ENCODE data around the gene PPP1R12A.

PPP1R12A gene

DNA sequence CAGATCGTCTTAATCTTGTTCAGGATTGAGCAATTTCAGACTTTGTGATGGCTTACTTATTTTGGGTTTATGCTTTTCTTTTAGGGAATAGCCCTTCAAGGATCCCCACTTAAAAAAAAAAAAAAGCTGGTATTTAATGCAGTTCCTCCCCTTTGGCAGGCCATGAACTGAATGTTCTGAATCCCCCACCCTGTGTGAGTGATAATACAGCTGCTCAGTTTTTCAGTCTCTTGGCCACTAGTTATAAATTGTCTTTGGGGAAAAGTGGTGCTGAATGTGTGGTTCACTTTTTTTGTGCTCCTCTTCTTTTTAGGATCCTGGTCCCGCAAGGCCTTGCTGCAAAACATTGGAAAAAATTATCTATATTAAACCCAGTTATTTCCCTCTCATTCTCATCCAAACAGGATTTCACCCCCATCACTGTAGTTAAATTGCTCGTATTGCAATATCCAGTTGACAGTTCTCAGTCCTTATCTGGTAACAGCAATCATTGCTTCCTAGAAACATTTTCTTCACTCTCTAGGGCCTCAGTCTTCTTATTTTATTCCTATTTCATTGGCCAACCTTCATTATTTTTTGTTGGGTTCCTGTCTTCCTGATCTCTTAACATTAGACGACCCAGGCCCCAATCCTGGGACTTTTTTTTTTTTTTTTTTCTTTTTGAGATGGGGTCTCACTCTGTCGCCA, 171.0 kb downstream of the PPP1R12A start:
- no peaks in the 10 kb centered on the region for H3K4me1 ChIP-seq (ENCODE audit: control insufficient read depth in 2 of 2, insufficient read depth in 2 of 2, low read length in 2 of 2)
- no peak overlapping the region for H3K9ac ChIP-seq (ENCODE audit: low read depth in 1 of 2, low read length in 2 of 2)
- no peak overlapping the region for H3K27ac ChIP-seq (ENCODE audit: low read depth in 2 of 2, low read length in 2 of 2)
- H3K27me3 ChIP-seq (ENCODE audit: control insufficient read depth in 2 of 2, insufficient read depth in 2 of 2, low read length in 2 of 2) = no peaks in the 10 kb centered on the region
- no peak overlapping the region for H3K4me3 ChIP-seq (ENCODE audit: low read length in 2 of 2)
- H3K9me3 ChIP-seq (ENCODE audit: control insufficient read depth in 2 of 2, low read length in 2 of 2) = no peaks in the 10 kb centered on the region
- no peaks in the 10 kb centered on the region for H3K36me3 ChIP-seq (ENCODE audit: control insufficient read depth in 2 of 2, insufficient read depth in 2 of 2, low read length in 2 of 2)

GRCh38 chr12:79761341-79761740, 173.6 kb downstream of the PPP1R12A start:
- no peak overlapping the region for H3K27ac ChIP-seq (ENCODE audit: low read depth in 2 of 2, low read length in 2 of 2)
- no peaks in the 10 kb centered on the region for H3K4me1 ChIP-seq (ENCODE audit: control insufficient read depth in 2 of 2, insufficient read depth in 2 of 2, low read length in 2 of 2)
- H3K9ac ChIP-seq (ENCODE audit: low read depth in 1 of 2, low read length in 2 of 2) = no peak overlapping the region
- no peaks in the 10 kb centered on the region for H3K36me3 ChIP-seq (ENCODE audit: control insufficient read depth in 2 of 2, insufficient read depth in 2 of 2, low read length in 2 of 2)
- no peaks in the 10 kb centered on the region for H3K27me3 ChIP-seq (ENCODE audit: control insufficient read depth in 2 of 2, insufficient read depth in 2 of 2, low read length in 2 of 2)
- peaks cover 0 to 3% of the 10 kb centered on the region in 2 donors for H3K9me3 ChIP-seq (ENCODE audit: control insufficient read depth in 2 of 2, low read length in 2 of 2)
- no peak overlapping the region for H3K4me3 ChIP-seq (ENCODE audit: low read length in 2 of 2)

DNA sequence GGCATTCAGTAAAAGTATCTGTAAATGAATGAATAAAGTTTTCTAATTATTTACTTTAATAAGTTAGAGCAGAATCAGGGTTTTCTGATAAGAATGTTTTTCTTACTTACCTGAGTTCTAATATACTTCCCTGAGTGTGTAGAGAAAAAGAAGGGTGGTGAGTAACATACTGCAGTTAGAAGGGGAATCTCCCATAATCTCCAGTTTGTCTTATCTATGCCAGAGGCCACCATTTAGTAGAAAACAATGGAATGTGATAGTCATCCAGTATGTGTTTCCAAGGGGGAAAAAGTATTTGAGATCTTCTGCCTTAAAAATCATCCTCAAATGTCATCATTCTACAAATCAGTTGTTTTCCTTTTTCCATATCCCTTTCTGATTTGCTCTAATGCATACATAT, 187.6 kb downstream of the PPP1R12A start:
- Histone ChIP-seq H3K27ac (ENCODE audit: low read depth in 2 of 2, low read length in 2 of 2) (no peak overlapping the region), H3K9me3 (ENCODE audit: control insufficient read depth in 2 of 2, low read length in 2 of 2) (no peaks in the 10 kb centered on the region), H3K4me3 (ENCODE audit: low read length in 2 of 2) (no peak overlapping the region), H3K4me1 (ENCODE audit: control insufficient read depth in 2 of 2, insufficient read depth in 2 of 2, low read length in 2 of 2) (no peaks in the 10 kb centered on the region), H3K27me3 (ENCODE audit: control insufficient read depth in 2 of 2, insufficient read depth in 2 of 2, low read length in 2 of 2) (no peaks in the 10 kb centered on the region), H3K36me3 (ENCODE audit: control insufficient read depth in 2 of 2, insufficient read depth in 2 of 2, low read length in 2 of 2) (no peaks in the 10 kb centered on the region), H3K9ac (ENCODE audit: low read depth in 1 of 2, low read length in 2 of 2) (no peak overlapping the region)

DNA sequence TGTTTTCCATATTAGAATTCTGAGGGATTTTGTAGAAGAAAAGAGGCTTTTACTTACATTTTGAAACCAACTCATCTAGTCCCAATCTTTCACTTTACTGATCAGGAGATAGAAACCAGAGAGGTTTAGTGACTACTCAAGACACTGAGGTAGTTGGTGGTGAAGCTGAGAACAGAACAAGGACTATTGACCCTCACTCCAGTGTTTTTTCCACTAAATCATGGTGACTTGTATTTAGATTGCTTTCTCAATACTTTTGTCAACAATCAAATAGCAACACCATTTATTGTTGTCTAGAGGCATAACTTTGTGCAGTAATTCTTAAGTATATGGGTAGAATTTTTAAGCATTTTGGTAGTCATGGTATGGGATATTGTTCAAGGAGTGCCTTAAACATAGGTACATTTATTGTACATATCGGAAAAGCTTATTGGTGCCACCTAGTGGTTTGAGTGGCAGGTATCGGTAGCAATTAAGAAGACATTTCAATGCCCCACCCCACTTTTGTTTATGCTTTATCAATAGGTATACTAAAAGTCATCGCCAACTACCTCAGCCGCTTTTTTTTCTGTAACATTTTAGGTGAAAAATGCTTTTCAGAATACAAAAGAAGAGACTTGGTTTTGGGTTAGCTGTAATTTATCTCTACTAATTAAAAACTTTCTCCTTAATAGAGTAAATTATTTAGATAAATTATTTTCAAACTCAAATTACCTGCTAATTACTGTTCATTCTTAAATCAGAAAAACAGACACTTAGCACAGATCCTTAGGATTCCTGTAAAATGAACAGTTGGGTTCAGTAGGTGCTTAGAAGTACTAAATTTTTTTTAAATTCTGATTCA, 196.8 kb downstream of the PPP1R12A start:
- no peaks in the 10 kb centered on the region for H3K27me3 ChIP-seq (ENCODE audit: control insufficient read depth in 2 of 2, insufficient read depth in 2 of 2, low read length in 2 of 2)
- H3K27ac ChIP-seq (ENCODE audit: low read depth in 2 of 2, low read length in 2 of 2) = no peak overlapping the region
- no peaks in the 10 kb centered on the region for H3K4me1 ChIP-seq (ENCODE audit: control insufficient read depth in 2 of 2, insufficient read depth in 2 of 2, low read length in 2 of 2)
- no peaks in the 10 kb centered on the region for H3K36me3 ChIP-seq (ENCODE audit: control insufficient read depth in 2 of 2, insufficient read depth in 2 of 2, low read length in 2 of 2)
- no peak overlapping the region for H3K4me3 ChIP-seq (ENCODE audit: low read length in 2 of 2)
- no peak overlapping the region for H3K9ac ChIP-seq (ENCODE audit: low read depth in 1 of 2, low read length in 2 of 2)
- H3K9me3 ChIP-seq (ENCODE audit: control insufficient read depth in 2 of 2, low read length in 2 of 2) = no peaks in the 10 kb centered on the region

GRCh38 chr12:79732638-79733037, 202.3 kb downstream of the PPP1R12A start:
- H3K36me3 ChIP-seq (ENCODE audit: control insufficient read depth in 2 of 2, insufficient read depth in 2 of 2, low read length in 2 of 2) = no peaks in the 10 kb centered on the region
- no peaks in the 10 kb centered on the region for H3K27me3 ChIP-seq (ENCODE audit: control insufficient read depth in 2 of 2, insufficient read depth in 2 of 2, low read length in 2 of 2)
- no peak overlapping the region for H3K27ac ChIP-seq (ENCODE audit: low read depth in 2 of 2, low read length in 2 of 2)
- no peak overlapping the region for H3K4me3 ChIP-seq (ENCODE audit: low read length in 2 of 2)
- H3K9me3 ChIP-seq (ENCODE audit: control insufficient read depth in 2 of 2, low read length in 2 of 2) = no peaks in the 10 kb centered on the region
- no peak overlapping the region for H3K9ac ChIP-seq (ENCODE audit: low read depth in 1 of 2, low read length in 2 of 2)
- no peaks in the 10 kb centered on the region for H3K4me1 ChIP-seq (ENCODE audit: control insufficient read depth in 2 of 2, insufficient read depth in 2 of 2, low read length in 2 of 2)

DNA sequence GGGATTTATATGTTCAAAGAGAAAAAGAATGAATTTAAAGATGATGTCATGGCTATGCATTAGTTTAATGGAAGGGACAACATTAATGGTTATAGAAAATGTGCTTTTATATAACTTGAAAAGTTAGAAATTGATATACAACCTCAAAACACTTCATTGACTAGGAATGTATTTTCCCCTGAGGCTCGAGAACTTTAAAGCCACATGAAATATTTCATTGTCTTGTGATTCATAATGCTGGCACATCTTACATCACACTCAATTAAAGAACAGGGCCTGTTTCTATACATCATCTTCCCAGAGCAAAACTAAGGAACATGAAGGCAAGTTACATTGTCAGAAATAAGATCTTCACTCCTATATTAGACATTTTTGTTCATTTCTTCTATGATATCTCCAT, 208.9 kb downstream of the PPP1R12A start:
- Histone ChIP-seq H3K4me1 (ENCODE audit: control insufficient read depth in 2 of 2, insufficient read depth in 2 of 2, low read length in 2 of 2) (no peaks in the 10 kb centered on the region), H3K36me3 (ENCODE audit: control insufficient read depth in 2 of 2, insufficient read depth in 2 of 2, low read length in 2 of 2) (no peaks in the 10 kb centered on the region), H3K9ac (ENCODE audit: low read depth in 1 of 2, low read length in 2 of 2) (no peak overlapping the region), H3K27me3 (ENCODE audit: control insufficient read depth in 2 of 2, insufficient read depth in 2 of 2, low read length in 2 of 2) (no peaks in the 10 kb centered on the region), H3K27ac (ENCODE audit: low read depth in 2 of 2, low read length in 2 of 2) (no peak overlapping the region), H3K9me3 (ENCODE audit: control insufficient read depth in 2 of 2, low read length in 2 of 2) (no peaks in the 10 kb centered on the region), H3K4me3 (ENCODE audit: low read length in 2 of 2) (no peak overlapping the region)

All from mucosa of rectum (tissue), 2 donors.